DMS153 treated with DMSO at 0.1 percent for 48 hours (cell line): ENCODE data around the gene PLCH2.
A peak's percentile ranks its signal among the peaks of the same experiment; 100 is the strongest.

Source experiments
- DNase-seq: peaks from one replicate; lab custom pipeline; 2025; ENCODE audit not compliant: unreplicated experiment; lab: John Stamatoyannopoulos, UW

The PLCH2 gene, protein sequence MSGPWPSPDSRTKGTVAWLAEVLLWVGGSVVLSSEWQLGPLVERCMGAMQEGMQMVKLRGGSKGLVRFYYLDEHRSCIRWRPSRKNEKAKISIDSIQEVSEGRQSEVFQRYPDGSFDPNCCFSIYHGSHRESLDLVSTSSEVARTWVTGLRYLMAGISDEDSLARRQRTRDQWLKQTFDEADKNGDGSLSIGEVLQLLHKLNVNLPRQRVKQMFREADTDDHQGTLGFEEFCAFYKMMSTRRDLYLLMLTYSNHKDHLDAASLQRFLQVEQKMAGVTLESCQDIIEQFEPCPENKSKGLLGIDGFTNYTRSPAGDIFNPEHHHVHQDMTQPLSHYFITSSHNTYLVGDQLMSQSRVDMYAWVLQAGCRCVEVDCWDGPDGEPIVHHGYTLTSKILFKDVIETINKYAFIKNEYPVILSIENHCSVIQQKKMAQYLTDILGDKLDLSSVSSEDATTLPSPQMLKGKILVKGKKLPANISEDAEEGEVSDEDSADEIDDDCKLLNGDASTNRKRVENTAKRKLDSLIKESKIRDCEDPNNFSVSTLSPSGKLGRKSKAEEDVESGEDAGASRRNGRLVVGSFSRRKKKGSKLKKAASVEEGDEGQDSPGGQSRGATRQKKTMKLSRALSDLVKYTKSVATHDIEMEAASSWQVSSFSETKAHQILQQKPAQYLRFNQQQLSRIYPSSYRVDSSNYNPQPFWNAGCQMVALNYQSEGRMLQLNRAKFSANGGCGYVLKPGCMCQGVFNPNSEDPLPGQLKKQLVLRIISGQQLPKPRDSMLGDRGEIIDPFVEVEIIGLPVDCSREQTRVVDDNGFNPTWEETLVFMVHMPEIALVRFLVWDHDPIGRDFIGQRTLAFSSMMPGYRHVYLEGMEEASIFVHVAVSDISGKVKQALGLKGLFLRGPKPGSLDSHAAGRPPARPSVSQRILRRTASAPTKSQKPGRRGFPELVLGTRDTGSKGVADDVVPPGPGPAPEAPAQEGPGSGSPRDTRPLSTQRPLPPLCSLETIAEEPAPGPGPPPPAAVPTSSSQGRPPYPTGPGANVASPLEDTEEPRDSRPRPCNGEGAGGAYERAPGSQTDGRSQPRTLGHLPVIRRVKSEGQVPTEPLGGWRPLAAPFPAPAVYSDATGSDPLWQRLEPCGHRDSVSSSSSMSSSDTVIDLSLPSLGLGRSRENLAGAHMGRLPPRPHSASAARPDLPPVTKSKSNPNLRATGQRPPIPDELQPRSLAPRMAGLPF (N-terminal part only)

DNA sequence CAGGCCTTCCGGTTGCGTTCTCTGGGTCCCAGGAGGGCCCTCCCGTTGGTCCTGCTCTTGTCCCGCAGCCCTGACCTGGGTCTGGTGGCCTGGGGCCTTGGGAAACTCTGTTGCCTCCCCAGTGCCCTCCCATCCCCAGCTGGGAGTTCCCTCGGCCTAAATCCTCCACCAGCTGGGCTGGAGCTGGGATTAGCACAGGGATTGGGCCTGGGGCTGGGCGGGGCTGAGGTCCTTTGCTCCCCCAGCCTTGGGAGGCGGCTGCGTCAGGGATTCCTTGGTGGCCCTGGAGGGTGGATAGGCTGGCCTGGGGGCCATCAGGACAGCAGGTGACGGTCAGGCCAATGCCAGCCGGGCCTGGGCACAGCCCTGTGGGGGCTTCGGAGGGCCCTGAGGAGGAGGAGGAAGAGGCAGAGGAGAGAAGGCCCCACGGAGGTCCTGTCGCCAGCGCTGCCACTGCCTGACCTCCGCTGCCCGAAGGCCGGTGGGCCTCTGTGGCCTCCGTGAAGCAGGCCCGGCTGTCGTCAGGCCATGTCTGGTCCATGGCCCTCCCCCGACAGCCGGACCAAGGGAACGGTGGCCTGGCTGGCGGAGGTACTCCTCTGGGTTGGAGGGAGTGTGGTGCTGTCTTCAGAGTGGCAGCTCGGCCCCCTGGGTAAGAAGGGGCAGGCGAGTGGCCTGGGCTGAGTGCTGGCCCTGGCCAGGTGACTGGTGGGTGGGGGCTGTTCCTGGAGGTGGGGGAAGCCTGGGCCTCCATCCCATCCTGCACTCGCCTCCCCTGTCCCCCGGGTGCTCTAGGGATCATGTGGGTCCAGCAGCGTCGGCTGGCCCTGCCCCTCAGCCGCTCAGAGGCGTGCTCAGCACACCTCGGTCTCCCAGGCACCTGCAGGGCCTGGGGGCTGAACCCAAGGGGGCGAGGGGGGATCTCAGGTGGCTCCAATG lies at the start of gene PLCH2:
Gene PLCH2, plus strand, starts transcription at position 229 of the 939 bp plus-strand sequence. Its CDS starts 300 bp downstream, at position 529.
- no peak for DNase-seq

DNA sequence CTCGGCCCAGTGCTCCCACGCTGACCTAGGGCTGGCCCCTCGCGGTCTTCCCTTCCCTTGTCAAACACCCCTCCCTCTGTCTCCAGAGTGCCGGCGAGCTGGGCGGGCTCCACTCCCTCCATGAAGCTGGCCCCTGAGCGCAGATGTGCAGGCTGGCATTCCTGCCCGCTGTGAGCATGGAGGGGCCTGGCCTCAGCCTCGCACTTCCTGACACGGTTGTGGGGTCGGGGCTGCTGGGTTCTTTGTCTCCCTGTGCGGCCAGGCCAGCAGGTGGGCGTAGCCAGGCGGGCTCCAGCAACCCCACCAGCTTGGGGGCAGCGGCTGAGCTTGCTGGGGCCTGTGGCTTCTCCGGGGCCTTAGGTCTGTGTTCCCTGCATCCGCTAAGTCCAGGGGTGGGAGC lies 49.5 kb upstream of the PLCH2 start:
- DNase-seq: no peak

DNA sequence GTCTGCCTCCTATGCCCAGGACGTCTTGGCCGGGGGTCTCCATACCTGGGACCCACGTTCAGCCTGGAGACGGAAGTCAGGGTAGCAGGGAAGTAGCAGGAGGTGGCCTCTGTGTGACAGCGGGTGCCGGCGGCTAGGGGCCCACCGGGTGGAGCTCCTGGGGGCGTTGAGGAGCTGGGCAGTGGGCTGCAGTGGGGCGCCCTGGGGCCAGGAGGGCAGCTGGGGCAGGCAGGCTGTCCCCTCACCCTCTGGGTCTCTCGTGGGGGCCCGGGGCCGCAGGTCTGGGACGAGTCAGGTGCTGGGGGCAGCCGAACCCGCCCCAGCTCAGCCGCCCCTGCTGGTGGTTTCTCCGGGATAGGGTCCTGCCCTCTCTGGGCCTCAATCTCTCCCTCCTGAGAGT lies 49.0 kb upstream of the PLCH2 start:
- no peak for DNase-seq

DNA sequence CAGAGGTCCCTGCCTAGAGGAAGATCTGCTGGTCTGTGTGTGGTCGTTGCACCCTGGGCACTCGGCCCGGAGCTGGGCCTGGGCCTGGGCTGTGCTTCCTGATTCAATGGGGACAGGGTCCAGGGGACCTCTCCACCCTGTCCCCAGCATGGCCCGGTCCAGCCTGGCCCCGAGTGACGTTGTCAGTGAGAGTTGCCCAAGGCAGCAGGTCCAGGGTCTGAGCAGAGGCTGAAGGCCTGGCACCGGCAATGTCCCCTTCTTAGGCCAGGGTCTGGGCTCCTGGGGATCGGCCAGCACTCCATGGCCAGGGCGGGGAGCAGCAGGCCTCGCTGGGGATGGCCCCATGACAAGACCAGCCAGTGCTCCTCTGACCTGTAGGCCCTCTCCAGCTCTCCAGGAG lies 48.1 kb upstream of the PLCH2 start:
- DNase-seq: no peak

DNA sequence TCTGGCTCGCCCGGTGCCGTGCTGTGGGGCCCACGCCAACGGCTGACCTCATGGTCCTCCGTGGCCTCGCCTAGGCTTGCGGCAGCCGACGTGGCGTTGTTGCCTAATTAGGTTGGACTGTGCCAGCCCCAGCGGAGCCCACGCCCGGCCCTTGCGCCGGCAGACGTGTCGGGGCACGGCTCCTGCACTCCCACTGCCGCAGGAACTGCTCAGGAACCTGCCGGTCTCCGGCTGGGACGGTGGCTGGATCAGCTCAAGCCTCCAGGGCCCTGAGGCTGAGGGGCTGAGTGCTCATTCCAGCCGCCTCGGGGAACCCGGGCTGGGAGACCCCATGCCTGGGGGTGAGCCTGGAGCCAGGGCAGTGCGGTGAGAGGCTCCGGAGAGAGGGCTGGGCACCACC lies 47.6 kb upstream of the PLCH2 start:
- no peak for DNase-seq

DNA sequence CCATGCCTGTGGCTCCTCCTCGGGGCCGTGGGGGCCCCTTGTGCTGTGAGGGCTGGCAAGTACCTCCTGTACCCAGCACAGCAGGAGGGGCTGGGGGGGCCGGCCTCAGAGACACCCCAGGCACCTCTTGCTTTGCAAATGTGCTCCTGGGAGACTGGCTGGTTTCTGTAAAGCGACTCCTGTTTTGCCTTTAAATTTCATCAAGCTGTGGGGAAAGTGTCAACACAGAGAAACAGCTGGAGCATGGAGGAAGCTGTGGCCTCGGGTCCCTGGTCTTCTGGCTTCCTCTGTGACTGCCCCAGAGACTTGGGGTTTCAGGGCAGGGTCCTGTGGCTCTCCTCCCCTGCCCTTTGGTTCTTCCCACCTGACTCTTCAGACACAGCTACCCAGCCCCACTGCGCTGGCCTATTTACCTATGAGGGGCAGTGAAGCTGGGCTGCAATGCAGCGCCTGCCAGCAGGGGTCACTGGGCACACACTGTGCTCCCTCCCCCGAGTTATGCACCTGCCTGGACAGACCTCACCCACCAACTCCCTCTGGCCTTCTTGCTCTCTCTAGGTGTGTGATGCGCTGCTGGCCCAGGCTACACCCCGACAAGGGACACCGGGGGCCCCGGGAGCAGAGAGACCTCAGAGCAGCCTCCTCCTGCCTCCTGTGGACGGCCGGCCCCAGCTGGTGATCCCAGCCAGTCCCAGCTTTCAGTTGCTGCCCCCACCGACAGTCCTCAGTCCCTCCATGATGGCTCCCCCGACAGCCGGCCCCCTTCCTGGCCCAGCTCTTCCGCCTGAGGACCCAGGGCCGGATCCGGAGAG lies 46.1 kb upstream of the PLCH2 start:
- DNase-seq: no peak

DNA sequence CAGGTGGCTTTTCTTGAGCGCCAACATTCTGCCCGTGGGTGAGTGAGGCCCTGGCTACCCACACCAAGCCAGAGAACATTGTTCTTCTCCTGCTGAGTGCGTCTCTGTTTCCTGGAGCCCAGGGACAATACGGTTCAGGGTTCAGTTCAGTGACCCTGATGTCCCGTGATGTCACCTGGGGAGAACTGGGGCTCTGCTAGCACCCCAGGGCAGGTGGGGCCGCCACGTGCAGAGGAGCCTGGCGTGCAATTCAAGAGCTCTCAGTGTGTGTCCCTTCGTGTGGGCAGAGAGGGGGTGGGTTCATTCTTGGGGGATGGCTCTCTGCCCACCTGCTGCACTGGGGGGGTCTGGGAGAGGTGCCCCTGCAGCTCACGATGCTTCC lies 45.5 kb upstream of the PLCH2 start:
- DNase-seq: no peak

DNA sequence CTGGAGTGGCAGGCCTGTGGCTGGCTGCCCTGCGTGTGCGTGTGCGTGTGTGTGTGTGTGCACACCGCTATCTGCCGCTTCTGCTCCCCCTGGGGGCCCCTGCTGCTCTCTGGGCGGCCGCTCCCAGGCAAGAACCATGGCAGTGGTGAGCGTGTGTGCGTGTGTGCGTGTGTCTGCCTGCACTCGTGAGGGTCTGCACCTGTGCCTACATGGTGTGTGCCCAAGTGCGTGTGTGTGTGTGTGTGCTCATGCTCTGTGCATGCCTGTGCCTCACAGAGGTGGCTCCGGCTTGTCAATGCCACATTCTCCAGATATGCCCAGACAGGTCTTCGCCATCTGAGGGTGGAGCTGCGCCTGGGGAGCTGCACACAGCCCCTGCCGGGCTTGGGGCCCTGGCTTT lies 45.0 kb upstream of the PLCH2 start:
- DNase-seq: no peak

DNA sequence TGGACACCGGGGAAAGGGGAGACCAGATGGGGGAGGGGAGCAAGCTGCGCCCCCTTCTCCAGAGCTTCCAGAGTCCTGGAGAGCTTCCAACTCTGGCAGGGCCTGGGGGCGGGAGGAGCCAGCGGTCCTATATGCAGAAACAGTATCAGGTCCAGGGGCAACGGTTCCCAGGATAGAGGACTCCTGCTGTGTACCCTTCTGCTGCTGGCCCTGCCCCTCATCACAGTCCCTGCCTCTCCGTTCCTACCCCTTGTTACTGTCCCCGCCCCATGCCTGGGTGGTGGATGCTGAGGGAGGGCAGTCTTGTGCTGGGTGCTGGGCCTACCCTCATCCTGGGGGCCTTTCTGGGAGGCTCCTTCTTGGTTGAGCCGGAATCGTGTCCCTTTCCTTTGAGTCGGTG lies 44.6 kb upstream of the PLCH2 start:
- no peak for DNase-seq

DNA sequence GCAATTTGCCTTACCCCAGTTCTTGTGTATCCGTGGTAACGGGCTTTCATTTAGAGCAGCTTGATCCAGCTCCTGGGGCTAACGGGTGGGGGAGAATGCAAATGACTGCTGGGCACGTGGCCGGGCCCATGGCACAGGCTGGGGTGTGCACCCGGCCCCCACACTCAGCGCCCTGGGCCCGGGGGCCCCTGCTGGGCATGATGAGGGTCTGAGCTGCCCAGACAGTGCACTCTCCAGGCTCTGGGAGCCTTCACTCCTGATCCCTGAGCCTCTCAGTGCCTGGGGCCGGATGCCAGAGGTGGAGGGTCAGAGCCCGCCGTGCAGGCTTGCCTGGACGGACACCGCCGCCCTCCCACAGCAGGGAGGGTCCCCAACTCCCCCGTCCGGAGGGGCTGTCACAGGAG lies 43.6 kb upstream of the PLCH2 start:
- no peak for DNase-seq

DNA sequence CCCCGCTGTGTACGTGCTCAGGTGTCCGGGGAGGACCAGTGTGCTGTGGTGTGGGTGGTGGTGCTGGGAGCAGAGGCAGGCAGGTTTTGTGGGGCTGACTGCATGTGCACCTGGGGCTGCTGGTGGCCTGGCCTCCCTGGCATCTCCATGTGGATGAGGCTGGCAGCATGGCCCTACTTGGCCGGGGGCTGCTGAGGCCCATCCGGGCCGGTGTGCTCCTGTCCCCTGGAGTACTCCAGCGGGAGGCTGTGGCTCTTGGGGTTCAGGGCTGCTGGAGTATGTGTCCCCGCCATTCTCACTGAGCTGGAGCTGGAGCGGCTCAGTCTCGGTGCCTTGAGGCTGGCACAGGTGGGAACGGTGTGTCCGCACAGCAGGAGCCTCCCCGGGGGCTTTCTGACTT lies 42.9 kb upstream of the PLCH2 start:
- no peak for DNase-seq

DNA sequence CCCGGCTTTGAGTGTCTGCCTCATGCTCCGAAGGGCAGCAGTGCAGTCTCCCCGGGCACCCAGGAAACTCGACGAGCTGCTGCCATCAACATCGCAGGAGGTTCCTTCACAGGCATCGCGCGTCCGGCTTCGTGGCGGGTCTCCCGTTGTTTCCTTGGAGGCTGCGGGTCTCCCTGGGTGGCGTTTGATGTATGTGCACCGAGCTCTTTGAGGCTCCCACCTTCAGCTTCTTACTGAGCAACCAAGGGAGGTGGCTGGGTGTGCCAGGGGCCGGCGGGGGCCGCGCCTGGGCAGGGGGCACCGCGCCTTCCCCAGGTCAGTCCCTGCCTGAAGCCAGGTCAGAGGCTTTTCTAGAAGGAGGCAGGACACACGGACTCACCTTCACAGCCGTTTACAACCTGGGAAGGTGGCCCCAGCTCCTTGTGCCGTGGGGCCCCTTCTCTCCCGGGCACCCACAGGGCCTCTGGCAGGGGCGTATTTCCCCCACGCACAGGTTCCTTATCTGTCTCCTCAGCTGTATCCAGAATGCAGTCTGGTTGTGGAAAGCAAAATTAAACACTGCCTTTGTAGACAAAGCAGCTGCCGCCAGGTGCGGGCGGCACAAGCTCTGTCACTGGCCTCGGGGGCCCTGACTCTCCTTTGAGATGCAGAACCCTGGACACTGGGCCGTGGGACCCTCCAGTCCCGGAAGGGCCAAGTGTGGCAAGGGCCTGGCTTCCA lies 42.0 kb upstream of the PLCH2 start:
- no peak for DNase-seq

DNA sequence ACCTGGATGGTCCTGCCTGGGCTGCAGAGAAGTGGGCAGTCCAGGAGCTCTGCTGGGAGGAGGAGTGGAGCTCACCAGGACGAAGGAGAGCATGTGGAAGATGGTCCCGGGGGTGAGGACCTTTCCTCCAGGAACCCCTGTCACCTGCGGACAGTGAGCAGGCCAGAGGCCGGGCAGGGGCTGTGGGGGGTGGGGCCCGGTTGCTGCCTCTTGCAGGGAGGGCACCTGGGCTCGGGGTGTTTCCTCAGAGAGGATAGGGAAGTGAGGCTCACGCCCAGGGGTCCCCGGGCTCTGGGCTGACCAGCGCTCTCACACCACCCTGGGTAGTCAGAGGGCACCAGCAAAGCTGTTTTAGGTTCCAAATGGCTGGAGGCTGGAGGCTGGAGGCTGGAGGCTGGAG lies 41.0 kb upstream of the PLCH2 start:
- no peak for DNase-seq

DNA sequence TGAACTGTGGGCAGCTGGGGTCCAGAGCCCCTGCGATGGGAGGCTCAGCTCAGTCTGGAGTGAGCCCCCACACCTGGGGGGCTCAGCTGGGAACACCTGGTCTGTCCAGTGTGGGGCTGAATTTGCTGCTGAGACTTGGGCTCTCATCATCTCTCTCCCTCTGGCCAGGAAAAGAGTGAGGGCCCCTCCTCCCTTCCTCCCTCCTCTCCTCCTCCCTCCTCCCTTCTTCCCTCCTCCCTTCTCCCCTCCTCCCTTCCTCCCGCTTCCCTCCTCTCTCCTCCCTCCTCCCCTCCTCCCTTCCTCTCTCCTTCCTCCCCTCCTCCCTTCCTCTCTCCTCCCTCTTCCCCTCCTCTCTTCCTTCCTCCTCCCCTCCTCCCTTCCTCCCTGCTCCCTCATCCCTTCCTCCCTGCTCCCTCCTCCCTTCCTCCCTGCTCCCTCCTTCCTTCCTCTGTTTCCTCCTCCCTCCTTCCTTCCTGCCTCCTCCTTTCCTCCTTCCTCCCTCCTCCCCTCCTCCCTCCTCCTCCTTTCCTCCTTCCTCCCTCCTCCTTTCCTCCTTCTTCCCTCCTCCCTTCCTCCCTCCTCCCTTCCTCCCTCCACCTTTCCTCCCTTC lies 40.2 kb upstream of the PLCH2 start:
- no peak for DNase-seq

DNA sequence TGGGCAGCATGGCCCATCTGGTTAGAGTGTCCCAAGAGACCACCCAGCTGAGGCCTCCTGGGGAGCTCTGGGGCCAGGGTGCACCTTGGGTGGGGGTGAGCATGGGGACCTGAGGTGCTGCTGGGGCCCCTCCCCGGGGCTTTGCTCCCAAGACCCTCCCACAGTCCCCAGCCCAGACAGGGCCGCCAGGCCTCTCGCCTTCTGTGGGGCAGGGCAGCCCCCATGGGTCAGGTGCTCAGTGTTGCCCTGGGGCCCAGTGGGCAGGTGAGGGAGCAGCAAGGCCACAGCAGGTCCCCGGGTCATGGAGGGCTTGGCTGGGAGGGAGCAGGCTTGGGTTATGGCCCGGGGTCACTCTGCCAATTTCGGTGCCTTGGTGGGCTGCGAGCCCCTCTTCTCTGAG lies 39.2 kb upstream of the PLCH2 start:
- no peak for DNase-seq

DNA sequence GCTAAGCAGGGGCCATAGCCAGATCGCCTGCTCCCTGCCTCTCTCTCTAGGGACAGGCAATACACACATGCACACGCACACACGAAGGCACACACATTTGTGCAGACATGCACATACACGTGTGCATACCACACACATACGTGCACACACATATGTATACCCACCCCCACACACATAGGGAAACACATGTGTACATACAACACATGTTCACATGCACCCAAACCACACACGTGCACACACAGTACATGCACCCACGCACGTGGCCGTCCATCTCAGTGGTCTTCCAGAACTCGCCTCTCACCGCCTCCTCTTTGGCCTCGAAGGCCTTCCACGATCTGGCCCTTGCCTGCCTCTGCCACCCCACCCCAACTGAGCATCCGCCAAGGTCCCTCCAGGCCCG lies 38.5 kb upstream of the PLCH2 start:
- no peak for DNase-seq

DNA sequence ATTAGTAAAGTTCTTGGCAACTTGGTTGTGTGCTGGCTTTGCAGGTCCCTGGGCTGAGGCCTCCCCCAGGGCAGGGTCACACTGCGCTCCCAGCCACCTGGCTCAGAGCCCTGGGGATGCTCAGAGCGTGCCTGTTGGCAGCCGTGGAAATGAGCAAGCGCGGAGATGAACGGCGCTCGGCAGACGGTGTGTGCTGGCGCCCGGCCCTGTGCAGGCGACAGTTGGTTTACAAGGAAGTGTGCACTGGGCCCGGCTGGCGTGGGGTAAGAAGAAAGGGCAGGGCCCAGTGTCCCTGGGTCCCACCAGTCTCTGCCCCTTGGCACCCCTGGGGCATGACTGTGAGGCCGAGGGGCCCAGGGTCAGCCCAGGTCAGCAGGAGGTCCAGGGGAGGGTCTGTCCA lies 38.1 kb upstream of the PLCH2 start:
- peak; percentile 22 for DNase-seq

DNA sequence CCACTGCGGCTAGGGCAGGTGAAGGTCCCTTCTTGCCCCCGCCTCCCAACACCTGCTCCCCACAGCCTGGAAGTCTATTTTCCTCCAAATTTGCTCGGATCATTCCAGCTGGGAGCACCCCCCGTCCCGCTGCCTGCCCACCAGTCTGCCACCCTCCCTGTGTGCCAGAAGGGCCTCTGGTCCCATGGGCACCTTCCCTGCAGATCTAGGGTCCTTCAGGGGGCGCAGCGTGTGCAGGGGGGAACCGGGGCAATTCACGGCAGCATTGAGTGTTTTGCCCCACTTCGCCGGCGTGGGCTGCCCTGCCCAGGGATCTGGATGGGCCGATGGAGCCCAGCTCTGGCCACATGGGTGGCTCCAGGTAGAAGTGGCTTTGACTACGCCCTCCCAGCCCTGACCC lies 37.4 kb upstream of the PLCH2 start:
- DNase-seq: no peak

DNA sequence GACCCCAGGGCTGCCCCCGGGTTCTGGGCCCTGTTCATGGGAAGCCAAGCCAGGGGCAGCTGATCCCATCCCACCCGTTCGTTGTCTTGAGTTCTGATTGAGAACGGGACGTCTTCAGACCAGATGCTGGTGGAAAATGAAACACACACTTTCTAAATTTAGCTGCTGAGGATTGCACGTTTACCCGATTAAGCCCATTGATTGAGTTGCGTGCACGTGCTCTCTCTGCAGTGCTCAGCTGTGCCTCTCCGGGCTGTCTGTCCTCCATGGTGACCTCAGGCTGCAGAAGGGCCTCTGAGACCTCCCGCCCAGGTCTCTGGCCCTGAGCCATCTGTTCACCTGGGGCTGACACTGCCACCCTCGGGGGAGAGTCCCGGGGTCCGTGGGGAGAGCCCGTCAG lies 36.7 kb upstream of the PLCH2 start:
- no peak for DNase-seq
